OCI-LY1 (cell line): Measurements from ENCODE around the gene SHFL.
A peak's percentile ranks its signal among the peaks of the same experiment; 100 is the strongest.

Experiments
- H2AFZ ChIP-seq: fragments of 200-600 bp; sonication (generic), shearing (Covaris generic); 2 replicates; pipeline ENCODE4 v1.6.0; 2014; ENCODE audit warnings: antibody characterized with exemption, mild to moderate bottlenecking, low read length
- H3F3A ChIP-seq: fragments of 200-600 bp; sonication (generic), shearing (Covaris generic); 2 replicates; pipeline ENCODE4 v1.6.0; 2014; ENCODE audit warnings: mild to moderate bottlenecking, antibody characterized with exemption, low read length, moderate library complexity; ENCODE audit not compliant: insufficient read depth
- H3K27ac ChIP-seq: fragments of 200-600 bp; sonication (generic); 2 replicates; pipeline ENCODE4 v1.5.1; 2014; ENCODE audit warnings: low read length, mixed run types, mild to moderate bottlenecking, low read depth; ENCODE audit not compliant: poor library complexity, severe bottlenecking
- H3K27me3 ChIP-seq: fragments of 200-600 bp; sonication (generic); 2 replicates; pipeline ENCODE4 v1.6.0; 2014; ENCODE audit warnings: antibody characterized with exemption, mild to moderate bottlenecking, low read length, moderate library complexity; ENCODE audit not compliant: insufficient read depth
- H3K36me3 ChIP-seq: fragments of 200-600 bp; sonication (generic); 2 replicates; pipeline ENCODE4 v1.6.1; 2014; ENCODE audit warnings: mild to moderate bottlenecking, antibody characterized with exemption, low read length, moderate library complexity, mixed read lengths; ENCODE audit not compliant: insufficient read depth
- H3K4me1 ChIP-seq: fragments of 200-600 bp; sonication (generic); 2 replicates; pipeline ENCODE4 v1.5.1; 2014; ENCODE audit warnings: mild to moderate bottlenecking, low read length, moderate library complexity; ENCODE audit not compliant: insufficient read depth, severe bottlenecking
- H3K4me2 ChIP-seq: fragments of 200-600 bp; sonication (generic), shearing (Covaris generic); 2 replicates; pipeline ENCODE4 v1.6.1; 2014; ENCODE audit warnings: low read length
- H3K4me3 ChIP-seq: fragments of 200-600 bp; sonication (generic); 2 replicates; pipeline ENCODE4 v1.5.1; 2014; ENCODE audit warnings: low read length, low read depth, mild to moderate bottlenecking, mixed read lengths; ENCODE audit not compliant: poor library complexity, severe bottlenecking
- H3K79me2 ChIP-seq: fragments of 200-600 bp; shearing (Covaris generic); 2 replicates; pipeline ENCODE4 v1.6.1; 2016; ENCODE audit warnings: mixed run types, low read length, mixed read lengths; ENCODE audit not compliant: insufficient read depth
- H3K9ac ChIP-seq: fragments of 200-600 bp; sonication (generic), shearing (Covaris generic); 2 replicates; pipeline ENCODE4 v1.6.1; 2014; ENCODE audit warnings: mild to moderate bottlenecking, low read length, mixed read lengths
- H3K9me2 ChIP-seq: fragments of 200-600 bp; sonication (generic), shearing (Covaris generic); 2 replicates; pipeline ENCODE4 v1.6.1; 2014; ENCODE audit warnings: low read depth, mild to moderate bottlenecking, low read length, mixed read lengths
- H3K9me3 ChIP-seq: fragments of 200-600 bp; shearing (Covaris generic); 2 replicates; pipeline ENCODE4 v1.6.1; 2014; ENCODE audit warnings: low read length, mixed read lengths
- H4K20me1 ChIP-seq: fragments of 200-600 bp; sonication (generic), shearing (Covaris generic); 2 replicates; pipeline ENCODE4 v1.6.0; 2016; ENCODE audit warnings: mild to moderate bottlenecking, low read length; ENCODE audit not compliant: insufficient read depth
- EZH2 ChIP-seq: fragments of 200-600 bp; sonication (generic), shearing (Covaris generic); IDR thresholded peaks from 2 replicates; pipeline ENCODE4 v1.8.0; 2017; ENCODE audit warnings: borderline replicate concordance, mixed run types, mild to moderate bottlenecking, antibody characterized with exemption, low read length, moderate library complexity, mixed read lengths
- TF ChIP-seq, protein P1 (sequence below): fragments of 200-600 bp; sonication (generic), shearing (Covaris generic); IDR thresholded peaks from 2 replicates; pipeline ENCODE4 v1.5.1; 2017; ENCODE audit warnings: mild to moderate bottlenecking, antibody characterized with exemption, low read length, moderate library complexity, mixed read lengths

Gene SHFL

DNA sequence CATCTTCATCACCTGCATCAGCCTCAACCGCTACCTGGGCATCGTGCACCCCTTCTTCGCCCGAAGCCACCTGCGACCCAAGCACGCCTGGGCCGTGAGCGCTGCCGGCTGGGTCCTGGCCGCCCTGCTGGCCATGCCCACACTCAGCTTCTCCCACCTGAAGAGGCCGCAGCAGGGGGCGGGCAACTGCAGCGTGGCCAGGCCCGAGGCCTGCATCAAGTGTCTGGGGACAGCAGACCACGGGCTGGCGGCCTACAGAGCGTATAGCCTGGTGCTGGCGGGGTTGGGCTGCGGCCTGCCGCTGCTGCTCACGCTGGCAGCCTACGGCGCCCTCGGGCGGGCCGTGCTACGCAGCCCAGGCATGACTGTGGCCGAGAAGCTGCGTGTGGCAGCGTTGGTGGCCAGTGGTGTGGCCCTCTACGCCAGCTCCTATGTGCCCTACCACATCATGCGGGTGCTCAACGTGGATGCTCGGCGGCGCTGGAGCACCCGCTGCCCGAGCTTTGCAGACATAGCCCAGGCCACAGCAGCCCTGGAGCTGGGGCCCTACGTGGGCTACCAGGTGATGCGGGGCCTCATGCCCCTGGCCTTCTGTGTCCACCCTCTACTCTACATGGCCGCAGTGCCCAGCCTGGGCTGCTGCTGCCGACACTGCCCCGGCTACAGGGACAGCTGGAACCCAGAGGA is 28.0 kb downstream of the SHFL start:
- TF ChIP-seq, protein P1, sequence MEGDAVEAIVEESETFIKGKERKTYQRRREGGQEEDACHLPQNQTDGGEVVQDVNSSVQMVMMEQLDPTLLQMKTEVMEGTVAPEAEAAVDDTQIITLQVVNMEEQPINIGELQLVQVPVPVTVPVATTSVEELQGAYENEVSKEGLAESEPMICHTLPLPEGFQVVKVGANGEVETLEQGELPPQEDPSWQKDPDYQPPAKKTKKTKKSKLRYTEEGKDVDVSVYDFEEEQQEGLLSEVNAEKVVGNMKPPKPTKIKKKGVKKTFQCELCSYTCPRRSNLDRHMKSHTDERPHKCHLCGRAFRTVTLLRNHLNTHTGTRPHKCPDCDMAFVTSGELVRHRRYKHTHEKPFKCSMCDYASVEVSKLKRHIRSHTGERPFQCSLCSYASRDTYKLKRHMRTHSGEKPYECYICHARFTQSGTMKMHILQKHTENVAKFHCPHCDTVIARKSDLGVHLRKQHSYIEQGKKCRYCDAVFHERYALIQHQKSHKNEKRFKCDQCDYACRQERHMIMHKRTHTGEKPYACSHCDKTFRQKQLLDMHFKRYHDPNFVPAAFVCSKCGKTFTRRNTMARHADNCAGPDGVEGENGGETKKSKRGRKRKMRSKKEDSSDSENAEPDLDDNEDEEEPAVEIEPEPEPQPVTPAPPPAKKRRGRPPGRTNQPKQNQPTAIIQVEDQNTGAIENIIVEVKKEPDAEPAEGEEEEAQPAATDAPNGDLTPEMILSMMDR = peak; percentile 20; the same call in 1 of the 2 replicates
- TF ChIP-seq EZH2 = no peak
- peaks cover 81% of the 10 kb centered on the region for H3K36me3 ChIP-seq
- peak overlapping the region; percentile 31; the same call in 1 of the 2 replicates for H3K4me2 ChIP-seq
- H3K27me3 ChIP-seq = no peaks in the 10 kb centered on the region
- H3K4me1 ChIP-seq = peaks cover 67% of the 10 kb centered on the region
- H3K9me3 ChIP-seq = no peaks in the 10 kb centered on the region
- H3K27ac ChIP-seq = peak overlapping the region; percentile 89
- H3F3A ChIP-seq = peaks cover 14% of the 10 kb centered on the region; the same call in 1 of the 2 replicates
- H3K79me2 ChIP-seq = peaks cover 5% of the 10 kb centered on the region
- no peaks in the 10 kb centered on the region for H4K20me1 ChIP-seq
- no peak overlapping the region; the same call in 1 of the 2 replicates for H3K9ac ChIP-seq
- H3K9me2 ChIP-seq = no peaks in the 10 kb centered on the region
- H2AFZ ChIP-seq = no peak overlapping the region
- no peak overlapping the region for H3K4me3 ChIP-seq

DNA sequence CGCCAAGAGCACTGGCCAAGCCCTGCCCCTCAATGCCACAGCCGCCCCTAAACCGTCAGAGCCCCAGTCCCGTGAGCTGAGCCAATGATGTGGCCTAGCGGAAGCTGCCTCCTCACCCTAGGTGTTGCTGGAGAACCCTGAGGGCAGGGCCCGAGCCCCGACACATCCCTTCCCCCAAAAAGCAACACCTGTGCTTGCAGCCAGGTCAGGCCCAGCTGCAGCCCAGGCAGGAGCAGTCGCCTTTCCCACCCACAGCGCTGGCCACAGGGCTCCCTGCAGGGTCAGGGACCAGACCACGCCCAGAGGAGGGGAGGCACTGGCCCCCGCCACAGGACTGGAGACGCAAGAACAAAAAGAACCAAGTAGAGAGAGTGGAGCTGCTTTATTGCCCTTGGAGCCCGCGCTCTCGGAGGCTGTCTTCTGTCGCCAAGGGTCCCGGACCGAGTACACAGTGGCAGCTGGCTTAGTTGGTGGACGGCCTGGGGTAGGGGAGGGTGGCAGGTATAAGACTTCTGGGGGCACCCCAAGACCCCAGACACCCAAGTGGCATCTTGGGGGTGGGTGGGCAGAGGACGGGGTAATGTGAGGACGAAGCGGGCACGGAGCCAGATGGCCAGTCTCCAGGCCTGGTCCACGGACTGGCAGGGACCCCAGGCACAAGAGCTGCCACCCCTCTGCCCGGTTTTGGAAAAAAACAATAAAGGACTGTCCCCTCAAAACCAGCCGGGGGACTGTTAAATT is 28.7 kb downstream of the SHFL start:
- Histone ChIP-seq H4K20me1 (no peaks in the 10 kb centered on the region), H3K27ac (peak overlapping the region; percentile 89), H3K36me3 (peaks cover 77% of the 10 kb centered on the region), H3K4me3 (no peak overlapping the region), H3K27me3 (no peaks in the 10 kb centered on the region), H3K9me2 (no peaks in the 10 kb centered on the region), H3K9ac (no peak overlapping the region; the same call in 1 of the 2 replicates), H3K4me2 (no peak overlapping the region; the same call in 1 of the 2 replicates), H3K79me2 (peaks cover 8% of the 10 kb centered on the region), H2AFZ (no peak overlapping the region), H3K9me3 (no peaks in the 10 kb centered on the region), H3K4me1 (peaks cover 62% of the 10 kb centered on the region), H3F3A (peaks cover 14% of the 10 kb centered on the region; the same call in 1 of the 2 replicates)
- no peak for TF ChIP-seq EZH2
- TF ChIP-seq, protein P1 = no peak

DNA sequence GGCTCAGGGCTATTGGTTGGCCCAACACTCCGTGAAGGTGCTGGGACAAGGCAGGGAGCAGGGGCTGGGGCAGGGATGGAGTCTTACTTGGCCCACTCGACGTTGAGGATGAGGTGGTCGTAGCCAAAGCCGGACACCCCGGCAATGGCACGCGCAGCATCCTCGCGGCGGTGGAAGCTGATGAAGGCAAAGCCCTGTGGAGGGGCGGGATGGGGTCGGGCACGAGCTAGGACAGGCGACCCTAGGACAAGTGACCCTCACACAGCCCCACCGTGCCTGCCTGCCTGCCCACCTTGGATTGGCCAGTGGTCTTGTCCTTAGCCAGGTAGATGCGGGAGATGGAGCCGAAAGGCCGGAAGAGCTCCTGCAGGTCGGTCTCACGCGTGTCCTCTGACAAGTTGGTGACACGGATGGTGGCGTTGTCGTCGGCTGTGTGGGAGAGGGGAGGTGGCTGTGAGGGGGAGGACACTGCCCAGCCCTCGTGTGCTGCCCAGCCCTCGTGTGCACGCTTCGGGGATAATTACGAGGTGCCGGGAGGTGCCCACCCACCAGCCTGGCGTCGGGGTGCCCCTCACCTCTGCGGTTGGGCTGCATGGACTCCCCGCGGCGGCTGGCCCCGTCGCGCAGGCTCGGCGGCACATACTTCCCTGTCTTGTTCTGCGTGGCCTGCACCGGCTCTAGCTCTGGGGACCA is 29.4 kb downstream of the SHFL start:
- Histone ChIP-seq H4K20me1 (no peaks in the 10 kb centered on the region), H3F3A (peaks cover 14% of the 10 kb centered on the region; the same call in 1 of the 2 replicates), H3K27me3 (no peaks in the 10 kb centered on the region), H3K27ac (no peak overlapping the region), H3K4me2 (no peak overlapping the region), H3K4me3 (no peak overlapping the region), H3K36me3 (peaks cover 70% of the 10 kb centered on the region), H3K9me2 (no peaks in the 10 kb centered on the region), H3K79me2 (peaks cover 8% of the 10 kb centered on the region), H2AFZ (no peak overlapping the region), H3K9me3 (no peaks in the 10 kb centered on the region), H3K4me1 (peaks cover 55% of the 10 kb centered on the region), H3K9ac (no peak overlapping the region)
- TF ChIP-seq EZH2 = no peak
- TF ChIP-seq, protein P1 = no peak
